ENCODE results near the gene GLIS1. TPM values are rescaled to one million over a fixed set of nuclear protein-coding genes. Genes with fewer than 3 reads are reported as not detected.

GLIS1 gene
- total and polyA plus RNA-seq, 2 donors (not counting 3 experiments of a cell fraction or from before 2014, with no cell fraction given): not detected

DNA sequence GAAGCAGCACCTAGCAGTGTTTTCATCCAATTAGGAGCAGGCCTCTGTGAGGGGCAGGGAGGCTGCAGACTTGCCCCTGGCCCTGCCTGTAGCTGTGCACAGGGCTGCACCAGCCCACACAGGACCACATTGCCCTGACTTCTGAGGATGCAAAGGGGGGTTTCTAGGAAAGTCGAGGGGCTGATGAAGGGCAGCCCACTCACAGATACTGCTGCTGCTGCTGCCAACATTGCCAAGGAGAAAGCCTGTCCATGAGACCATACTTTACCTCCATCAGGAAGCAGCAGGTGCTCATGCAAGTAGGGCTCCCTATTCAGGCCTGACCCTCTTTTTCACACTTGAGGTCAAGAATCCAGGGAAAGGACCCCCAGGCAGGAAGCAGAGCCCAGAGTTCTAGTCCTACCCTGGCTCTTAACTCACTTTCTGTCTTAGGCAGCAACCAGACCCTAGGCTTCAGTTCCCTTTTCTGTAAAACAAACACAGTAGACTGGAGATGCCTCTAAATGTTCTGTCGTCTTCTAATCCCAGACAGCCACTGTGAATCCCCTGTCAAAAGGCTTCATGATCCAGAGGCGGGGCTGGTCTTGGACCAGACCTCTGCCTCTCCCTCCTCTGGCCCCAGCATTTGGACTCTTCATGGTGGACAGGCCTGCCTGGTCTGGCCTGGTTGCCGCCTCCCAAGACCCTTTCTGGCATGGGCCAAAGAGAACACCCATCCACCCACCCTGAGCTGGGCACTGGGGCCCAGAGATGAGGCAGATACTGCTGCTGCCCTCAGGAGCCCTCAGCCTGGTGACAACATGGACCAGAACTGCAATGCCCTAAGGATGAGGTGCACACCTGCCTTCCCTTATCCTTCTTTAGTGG is 120.2 kb downstream of the GLIS1 start:
- Histone ChIP-seq H2AFZ (ENCODE audit: low read depth, low read length) (no peak overlapping the region), H3K4me1 (ENCODE audit: control insufficient read depth, extremely low read depth, insufficient read depth, low read length) (no peaks in the 10 kb centered on the region), H3K27ac (ENCODE audit: insufficient read depth, low read depth, low read length) (no peak overlapping the region), H3K79me2 (ENCODE audit: control insufficient read depth, insufficient read depth, low read length) (no peaks in the 10 kb centered on the region), H3K36me3 (ENCODE audit: control insufficient read depth in 2 of 2, extremely low read depth in 1 of 2, insufficient read depth in 2 of 2, low read length in 2 of 2) (no peaks in the 10 kb centered on the region), H4K20me1 (replicated peaks; ENCODE audit: control insufficient read depth, extremely low read depth, insufficient read depth, low read length) (no peaks in the 10 kb centered on the region), H3K9me3 (replicated peaks; ENCODE audit: control insufficient read depth, insufficient read depth, low read length) (no peaks in the 10 kb centered on the region), H3K9ac (replicated peaks; ENCODE audit: extremely low read depth, insufficient read depth, low read length) (no peak overlapping the region), H3K27me3 (ENCODE audit: control insufficient read depth in 2 of 2, insufficient read depth in 2 of 2, low read length in 2 of 2) (peaks cover 0 to 8% of the 10 kb centered on the region in 2 experiments), H3K9me1 (replicated peaks; ENCODE audit: control insufficient read depth, extremely low read depth, insufficient read depth, low read length) (no peaks in the 10 kb centered on the region), H3K4me2 (ENCODE audit: insufficient read depth, low read length) (no peak overlapping the region), H3K4me3 (replicated peaks in 1 of 3; ENCODE audit: insufficient read depth in 1 of 3, low read depth in 1 of 3, low read length in 3 of 3) (no peak overlapping the region)
- TF ChIP-seq POLR2AphosphoS5 (IDR thresholded peaks at IDR 0.05; ENCODE audit: insufficient read depth, low read depth, low read length) (no peak), JUN (IDR thresholded peaks at IDR 0.05; ENCODE audit: borderline replicate concordance, insufficient read depth, insufficient read length, low read depth) (no peak), FOS (IDR thresholded peaks at IDR 0.05; ENCODE audit: borderline replicate concordance, insufficient read depth, low read length) (no peak), GATA2 (IDR thresholded peaks at IDR 0.05; ENCODE audit: insufficient read depth, insufficient read length, low read depth, low read length) (no peak), MYC (IDR thresholded peaks at IDR 0.05; ENCODE audit: low read depth, low read length) (no peak), EZH2 (IDR thresholded peaks at IDR 0.05; ENCODE audit: borderline replicate concordance, low read depth, low read length, severe bottlenecking) (no peak), POLR2A (IDR thresholded peaks at IDR 0.05; ENCODE audit: low read depth, low read length) (no peak)
- TF ChIP-seq, protein P1, sequence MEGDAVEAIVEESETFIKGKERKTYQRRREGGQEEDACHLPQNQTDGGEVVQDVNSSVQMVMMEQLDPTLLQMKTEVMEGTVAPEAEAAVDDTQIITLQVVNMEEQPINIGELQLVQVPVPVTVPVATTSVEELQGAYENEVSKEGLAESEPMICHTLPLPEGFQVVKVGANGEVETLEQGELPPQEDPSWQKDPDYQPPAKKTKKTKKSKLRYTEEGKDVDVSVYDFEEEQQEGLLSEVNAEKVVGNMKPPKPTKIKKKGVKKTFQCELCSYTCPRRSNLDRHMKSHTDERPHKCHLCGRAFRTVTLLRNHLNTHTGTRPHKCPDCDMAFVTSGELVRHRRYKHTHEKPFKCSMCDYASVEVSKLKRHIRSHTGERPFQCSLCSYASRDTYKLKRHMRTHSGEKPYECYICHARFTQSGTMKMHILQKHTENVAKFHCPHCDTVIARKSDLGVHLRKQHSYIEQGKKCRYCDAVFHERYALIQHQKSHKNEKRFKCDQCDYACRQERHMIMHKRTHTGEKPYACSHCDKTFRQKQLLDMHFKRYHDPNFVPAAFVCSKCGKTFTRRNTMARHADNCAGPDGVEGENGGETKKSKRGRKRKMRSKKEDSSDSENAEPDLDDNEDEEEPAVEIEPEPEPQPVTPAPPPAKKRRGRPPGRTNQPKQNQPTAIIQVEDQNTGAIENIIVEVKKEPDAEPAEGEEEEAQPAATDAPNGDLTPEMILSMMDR (IDR thresholded peaks at IDR 0.05; ENCODE audit: extremely low read depth in 1 of 2, insufficient read depth in 1 of 2, low read depth in 1 of 2, low read length in 2 of 2): no peak
- TF ChIP-seq, protein P2, sequence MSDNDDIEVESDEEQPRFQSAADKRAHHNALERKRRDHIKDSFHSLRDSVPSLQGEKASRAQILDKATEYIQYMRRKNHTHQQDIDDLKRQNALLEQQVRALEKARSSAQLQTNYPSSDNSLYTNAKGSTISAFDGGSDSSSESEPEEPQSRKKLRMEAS (IDR thresholded peaks at IDR 0.05; ENCODE audit: insufficient read depth, insufficient read length): no peak
- dilution Hi-C loops (cut with MboI; ENCODE audit: extremely low pct_ligation_motif_present, low sequenced_read_pairs): no loop called here
- FAIRE-seq (no peak), DNase-seq (ENCODE audit: low read depth, low spot score) (no peak)
- POLR2A ChIA-PET: no interaction called here
- intact Hi-C loops (cut with micrococcal nuclease): no loop called here
- BruUV-seq (replicated peaks): no TSS peak
- CTCF ChIA-PET: no interaction called here
